Left ventricle myocardium superior (tissue), 1 donor: ENCODE measurements around the gene FAM177A1. TPM values are rescaled to one million over a fixed set of nuclear protein-coding genes. Genes with fewer than 3 reads are reported as not detected.
A peak's percentile ranks its signal among the peaks of the same experiment; 100 is the strongest.
"Not testable (repeated sequence)": the region's sequence is repeated elsewhere in the genome, so short reads cannot be mapped to it uniquely, and the experiment has no call there.

ENCODE experiments used
- ATAC-seq: fragments of 200-7000 bp; cut with Tn5 transposase; one replicate; pipeline ENCODE4 v1.9.1; 2020; ENCODE audit warnings: mild to moderate bottlenecking, moderate library complexity
- DNase-seq: peaks from one replicate; pipeline ENCODE4 v3.0.0-alpha.2; 2020
- intact Hi-C: fragments of 100-400 bp; cut with micrococcal nuclease; formaldehyde crosslinking; loops from one replicate; pipeline ENCODE4 v1.11.0; 2022
- total RNA-seq: library from RNA; stranded (reverse); fragmentation: NEBNext Ultra II Directional; extraction: Animal tissue kit (Norgen Biotek cat#: 25700); gene quantifications from one replicate; pipeline ENCODE4 v1.2.1, GENCODE V29; 2021
- donor health status: DM: no; HTN: yes; CAD: no; lungs with severe emphysema.

Gene FAM177A1
- total RNA-seq, 1 donor from 2014 or later, result 51.3 TPM

DNA sequence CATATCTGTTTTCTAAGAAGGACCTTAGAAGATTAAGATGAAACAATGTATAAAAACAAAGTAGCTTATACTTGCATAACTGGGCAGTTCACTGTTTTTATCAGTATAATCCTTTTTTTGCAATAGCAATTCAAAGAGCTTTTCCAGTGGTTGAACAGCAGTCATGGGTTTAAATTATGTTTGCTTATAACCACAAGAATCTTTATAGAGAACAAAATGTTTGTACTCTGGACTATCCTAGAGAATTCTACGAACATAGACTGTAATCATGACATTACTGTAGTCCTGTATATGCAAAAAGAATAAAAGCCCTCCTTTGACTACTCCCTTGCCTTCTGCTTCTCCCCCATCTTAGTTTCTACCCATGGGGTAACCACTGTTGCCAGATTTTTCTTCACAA lies 5.7 kb downstream of the FAM177A1 start:
- DNase-seq, result no peak
- ATAC-seq, result no peak
- intact Hi-C loops, result no loop called here

DNA sequence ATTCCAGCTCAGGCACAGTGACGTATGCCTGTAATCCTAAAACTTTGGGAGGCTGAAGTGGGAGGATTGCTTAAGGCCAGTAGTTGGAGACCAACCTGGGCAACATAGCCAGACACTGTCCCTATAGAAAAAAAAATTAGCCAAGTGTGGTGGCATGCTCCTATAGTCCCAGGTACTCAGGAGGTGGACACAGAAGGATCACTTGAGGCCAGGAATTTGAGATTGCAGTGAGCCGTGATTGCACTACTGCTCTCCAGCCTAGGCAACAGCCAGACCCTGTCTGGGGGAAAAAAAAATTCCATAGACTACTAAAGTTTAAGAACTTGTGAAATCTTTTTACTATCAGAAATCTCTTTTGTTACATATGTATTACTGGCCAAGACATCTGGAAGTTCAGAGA lies 6.6 kb downstream of the FAM177A1 start:
- DNase-seq (no peak), ATAC-seq (no peak)
- intact Hi-C loops, result no loop called here

DNA sequence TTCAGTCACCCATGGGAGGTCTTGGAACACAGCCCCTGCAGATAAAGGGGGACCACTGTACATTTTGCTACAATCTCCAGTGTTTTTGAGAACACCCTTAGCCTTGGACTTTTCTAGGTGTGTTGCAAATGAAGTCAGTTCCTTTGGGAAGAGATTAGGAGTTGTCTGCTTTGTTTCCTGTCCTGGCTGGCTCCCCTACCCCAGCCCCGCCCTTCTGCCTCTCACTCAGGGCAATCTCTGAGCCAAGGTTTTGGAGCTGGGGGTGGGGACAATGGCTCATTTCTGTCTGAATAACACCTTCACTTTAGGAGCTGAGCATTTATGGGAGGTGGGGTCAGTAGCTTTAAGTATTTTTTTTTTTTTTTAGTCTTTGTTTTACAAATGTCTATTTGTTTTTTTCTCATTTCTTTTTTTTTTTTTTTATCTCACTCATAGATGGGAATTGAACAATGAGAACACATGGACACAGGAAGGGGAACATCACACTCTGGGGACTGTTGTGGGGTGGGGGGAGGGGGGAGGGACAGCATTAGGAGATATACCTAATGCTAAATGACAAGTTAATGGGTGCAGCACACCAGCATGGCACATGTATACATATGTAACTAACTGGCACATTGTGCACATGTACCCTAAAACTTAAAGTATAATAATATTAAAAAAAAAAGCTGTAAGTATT lies 15.2 kb downstream of the FAM177A1 start:
- ATAC-seq (peak; percentile 96), DNase-seq (peak; percentile 64)
- intact Hi-C loops, result not testable (repeated sequence)

DNA sequence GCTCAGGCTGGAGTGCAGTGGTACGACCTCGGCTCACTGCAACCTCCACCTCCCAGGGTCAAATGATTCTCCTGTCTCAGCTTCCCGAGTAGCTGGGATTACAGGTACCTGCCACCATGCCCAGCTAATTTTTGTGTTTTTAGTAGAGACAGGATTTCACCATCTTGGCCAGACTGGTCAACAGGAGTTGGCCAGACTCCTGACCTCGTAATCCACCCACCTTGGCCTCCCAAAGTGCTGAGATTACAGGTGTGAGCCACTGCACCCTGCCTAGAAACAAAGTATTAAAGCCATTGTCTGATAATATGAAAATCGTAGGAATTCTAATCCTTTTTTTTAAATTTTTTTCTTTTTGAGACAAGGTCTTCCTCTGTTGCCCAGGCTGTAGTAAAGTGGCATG lies 19.7 kb downstream of the FAM177A1 start:
- intact Hi-C loops, ATAC-seq, DNase-seq: not testable (repeated sequence)

DNA sequence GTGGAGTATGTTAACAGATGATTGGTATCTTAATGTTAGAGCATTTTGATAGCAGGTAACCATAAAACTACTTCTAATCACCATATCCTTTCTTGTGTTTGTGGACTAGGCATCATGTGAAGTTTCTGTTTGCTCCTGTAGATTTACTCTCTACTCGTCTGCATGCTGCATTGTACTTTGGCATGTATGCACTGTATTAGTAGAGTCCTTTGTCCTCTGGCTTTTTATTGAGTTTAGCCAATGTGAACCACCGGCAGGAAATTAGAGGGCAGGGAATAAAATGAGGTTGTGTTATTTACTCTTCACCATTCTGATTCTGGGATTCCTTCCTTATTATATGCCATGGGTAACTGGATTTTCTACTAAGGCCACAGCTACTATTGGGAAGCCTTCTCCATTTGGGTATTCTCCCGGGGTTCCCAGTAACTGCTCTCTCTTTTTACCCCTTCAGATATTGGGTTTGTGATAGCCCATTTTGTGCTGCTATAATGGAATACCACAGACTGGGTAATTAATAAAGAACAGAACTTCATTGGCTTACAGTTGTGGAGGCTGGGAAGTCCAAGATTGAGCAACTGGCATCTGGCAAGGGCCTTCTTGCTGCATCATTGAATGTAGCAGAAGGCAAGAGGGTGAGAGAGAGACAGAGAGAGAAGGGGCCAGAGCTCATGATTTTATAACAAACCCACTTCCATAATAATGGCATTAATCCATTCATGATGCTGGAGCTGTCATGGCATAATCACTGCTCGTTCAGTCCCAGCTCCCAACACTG lies 22.4 kb downstream of the FAM177A1 start:
- DNase-seq (no peak), ATAC-seq (no peak)
- intact Hi-C loops, result no loop called here

DNA sequence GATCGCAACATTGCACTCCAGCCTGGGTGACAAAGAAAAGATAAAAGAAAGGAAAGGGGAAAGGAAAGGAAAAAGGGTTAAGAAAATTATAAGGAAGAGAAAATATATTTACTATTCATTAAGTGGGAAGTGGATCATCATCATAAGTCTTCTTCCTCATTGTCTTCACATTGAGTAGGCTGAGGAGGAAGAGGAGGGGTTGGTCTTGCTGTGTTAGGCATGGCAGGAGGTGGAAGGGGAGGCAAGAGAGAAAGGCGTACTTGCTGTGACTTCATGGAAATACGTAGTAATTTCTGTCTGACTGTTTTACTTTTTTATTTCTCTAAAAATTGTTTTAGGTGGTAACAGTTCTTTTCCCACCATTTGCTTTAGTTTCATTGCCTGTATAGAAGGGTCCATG lies 26.2 kb downstream of the FAM177A1 start:
- intact Hi-C loops, result no loop called here
- no peak for ATAC-seq
- no peak for DNase-seq

DNA sequence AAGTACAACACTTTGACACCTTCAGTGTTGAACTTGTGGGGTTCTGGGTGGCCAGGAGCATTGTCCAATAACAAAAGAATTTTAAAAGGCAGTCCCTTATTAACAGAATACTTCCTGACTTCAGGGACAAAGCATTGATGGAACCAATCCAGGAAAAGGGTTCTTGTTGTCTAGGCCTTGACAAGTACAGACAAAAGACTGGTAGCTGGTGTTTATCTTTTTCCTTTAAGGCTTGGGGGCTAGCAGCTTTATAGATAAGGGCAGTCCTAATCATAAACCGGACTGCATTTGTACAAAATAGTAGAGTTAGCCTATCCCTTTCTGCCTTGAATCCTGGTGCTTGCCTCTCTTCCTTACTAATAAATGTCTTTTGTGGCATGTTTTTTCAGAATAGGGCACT lies 27.4 kb downstream of the FAM177A1 start:
- no peak for ATAC-seq
- intact Hi-C loops, result no loop called here
- DNase-seq, result no peak

DNA sequence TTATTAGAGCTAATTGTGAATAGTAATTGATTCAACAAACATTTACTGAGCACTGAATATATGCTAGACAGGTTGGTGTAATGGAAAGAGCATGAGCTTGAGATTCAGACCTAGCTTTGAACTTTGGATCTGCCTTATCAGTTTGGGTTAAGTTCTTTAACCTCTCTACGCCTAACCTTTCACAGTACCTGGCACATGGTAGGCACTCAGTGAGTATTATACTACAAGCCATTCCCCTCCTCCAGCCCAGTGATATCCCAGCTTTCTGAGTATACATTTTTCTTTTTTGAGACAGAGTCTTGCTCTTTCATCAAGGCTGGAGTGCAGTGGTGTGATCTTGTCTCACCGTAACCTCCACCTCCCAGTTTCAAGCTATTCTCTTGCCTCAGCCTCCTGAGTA lies 32.0 kb downstream of the FAM177A1 start:
- no peak for DNase-seq
- intact Hi-C loops, result no loop called here
- ATAC-seq, result no peak

DNA sequence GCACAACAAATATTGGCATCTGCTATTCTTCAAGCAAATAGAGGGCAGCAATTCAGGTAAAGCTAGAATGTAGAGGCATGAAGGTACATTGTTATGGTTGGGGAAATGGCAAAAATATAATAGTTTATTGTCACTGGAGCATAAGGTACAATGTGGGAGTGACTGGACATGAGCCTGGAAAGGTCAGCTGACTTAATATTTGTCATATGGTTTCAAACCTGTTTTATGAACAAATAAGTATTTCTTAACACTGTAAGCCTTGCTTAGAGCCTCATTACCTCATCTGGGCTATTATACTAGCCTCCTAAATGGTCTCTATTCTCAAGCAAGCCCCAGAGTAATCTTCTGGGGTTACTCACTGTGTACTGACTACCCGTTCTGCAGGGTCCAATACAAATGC lies 33.7 kb downstream of the FAM177A1 start:
- ATAC-seq (no peak), DNase-seq (no peak)
- intact Hi-C loops, result no loop called here

DNA sequence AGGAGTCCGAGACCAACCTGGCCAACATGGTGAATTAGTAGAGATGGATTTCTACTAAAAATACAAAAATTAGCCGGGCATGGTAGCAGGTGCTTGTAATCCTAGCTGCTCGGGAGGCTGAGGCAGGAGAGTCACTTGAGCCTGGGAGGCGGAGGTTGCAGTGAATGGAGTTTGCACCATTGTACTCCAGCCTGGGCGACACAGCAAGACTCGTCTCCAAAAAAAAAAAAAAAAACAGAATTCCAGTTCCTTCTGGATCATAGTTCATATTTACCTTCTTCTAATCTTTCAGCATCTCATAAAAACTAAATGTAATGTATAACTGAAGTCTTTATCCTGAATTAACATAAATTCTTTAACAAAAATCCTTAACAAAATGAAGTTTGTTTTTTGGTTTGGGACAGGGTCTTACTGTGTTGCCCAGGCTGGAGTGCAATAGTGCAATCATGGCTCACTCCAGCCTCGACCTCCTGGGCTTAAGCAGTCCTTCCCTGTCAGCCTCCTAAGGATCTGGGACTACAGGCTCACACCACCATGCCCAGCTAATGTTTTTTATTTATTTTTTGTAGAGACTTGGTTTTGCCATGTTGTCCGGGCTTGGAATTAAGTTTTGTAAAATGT lies 37.6 kb downstream of the FAM177A1 start:
- ATAC-seq (no peak), DNase-seq (no peak)
- intact Hi-C loops, result no loop called here

DNA sequence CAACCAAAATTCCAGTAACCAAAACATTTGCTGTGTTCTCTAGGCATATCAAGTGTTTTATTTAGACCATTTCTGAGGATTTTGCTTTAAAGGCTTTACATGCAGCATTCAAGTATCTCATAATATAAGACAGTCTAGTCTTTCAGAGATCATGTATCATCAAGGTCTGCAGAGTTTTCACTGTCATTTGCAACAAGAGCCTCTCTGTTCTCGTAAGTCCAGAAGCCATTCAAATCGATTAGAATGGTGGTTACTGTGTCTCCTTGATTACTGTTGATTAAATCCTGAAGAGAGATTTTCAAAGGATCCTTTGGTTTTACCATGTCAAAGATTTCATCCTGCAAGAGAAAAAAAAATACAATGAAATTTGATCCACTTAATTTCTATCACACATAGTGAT lies 39.4 kb downstream of the FAM177A1 start:
- no peak for DNase-seq
- no peak for ATAC-seq
- intact Hi-C loops, result no loop called here

DNA sequence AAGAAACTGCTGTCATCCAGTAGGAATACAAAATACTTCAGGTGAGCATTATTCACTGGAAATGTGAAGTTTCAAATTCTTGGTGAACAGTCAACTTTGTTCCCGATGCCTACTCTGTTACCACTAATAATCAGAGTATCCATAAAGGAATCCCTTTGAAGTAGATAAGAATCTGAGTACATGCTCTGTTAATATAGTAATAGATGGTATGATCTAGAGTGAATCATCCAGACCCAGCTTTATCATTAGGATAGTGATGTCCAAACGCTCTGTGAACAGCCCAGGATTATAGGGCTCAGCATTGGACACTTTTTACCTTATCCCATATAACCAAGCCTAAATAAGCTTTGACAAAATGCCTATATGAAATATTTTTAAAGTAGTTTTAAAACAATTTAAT lies 42.4 kb downstream of the FAM177A1 start:
- intact Hi-C loops, result no loop called here
- ATAC-seq (no peak), DNase-seq (no peak)

DNA sequence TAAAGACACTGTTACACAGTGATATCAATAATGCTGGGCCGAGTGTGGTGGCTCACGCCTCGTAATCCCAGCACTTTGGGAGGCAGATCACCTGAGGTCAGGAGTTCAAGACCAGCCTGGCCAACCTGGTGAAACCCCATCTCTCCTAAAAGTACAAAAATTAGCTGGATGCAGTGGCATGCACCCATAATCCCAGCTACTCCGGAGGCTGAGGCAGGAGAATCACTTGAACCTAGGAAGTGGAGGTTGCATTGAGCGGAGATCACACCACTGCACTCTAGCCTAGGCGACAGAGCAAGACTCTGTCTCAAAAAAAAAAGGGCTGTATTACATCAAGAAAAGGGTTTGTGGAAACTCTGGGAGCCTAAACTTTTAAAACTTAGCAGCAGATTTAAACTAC lies 48.6 kb downstream of the FAM177A1 start:
- ATAC-seq, intact Hi-C loops, DNase-seq: not testable (repeated sequence)

DNA sequence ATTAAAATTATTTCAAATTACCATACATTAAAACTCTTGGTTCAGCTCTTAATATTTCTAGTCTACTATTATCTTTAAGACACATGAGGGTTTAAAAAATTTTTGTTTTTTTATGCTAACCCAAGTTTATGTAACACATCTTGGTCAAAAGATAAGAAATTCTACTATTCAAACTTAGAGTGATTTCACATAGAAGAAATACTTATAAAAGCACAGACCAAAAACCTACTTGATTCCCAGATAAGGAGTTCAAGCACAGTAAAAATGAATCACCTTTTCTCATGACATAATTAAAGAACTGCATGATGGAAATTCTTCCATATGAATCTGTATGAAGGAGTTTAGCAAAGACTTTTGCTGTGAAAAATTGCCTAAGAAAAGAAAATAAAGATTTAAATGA lies 61.8 kb downstream of the FAM177A1 start:
- ATAC-seq, result no peak

DNA sequence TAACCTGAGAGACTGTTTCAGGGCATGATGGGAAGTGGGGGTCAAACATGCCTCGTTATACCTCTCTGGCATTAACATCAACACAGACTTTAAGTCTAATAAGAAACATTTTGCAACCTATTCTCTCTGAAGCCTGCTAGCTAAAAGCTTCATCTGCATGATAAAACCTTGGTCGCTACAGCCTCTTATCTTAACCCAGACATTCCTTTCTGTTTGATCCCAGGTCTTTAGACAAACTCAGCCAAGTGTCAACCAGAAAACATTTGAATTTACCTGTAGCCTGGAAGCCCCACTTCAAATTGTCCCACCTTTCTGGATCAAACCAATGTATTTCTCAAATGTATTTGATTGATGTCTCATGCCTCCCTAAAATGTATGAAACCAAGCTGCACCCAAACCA lies 66.6 kb downstream of the FAM177A1 start:
- intact Hi-C loops, result no loop called here
- DNase-seq (no peak), ATAC-seq (no peak)

More for the DNA sequence above, 61.8 kb downstream of the FAM177A1 start:
- no peak for DNase-seq
- intact Hi-C loops, result no loop called here

DNA sequence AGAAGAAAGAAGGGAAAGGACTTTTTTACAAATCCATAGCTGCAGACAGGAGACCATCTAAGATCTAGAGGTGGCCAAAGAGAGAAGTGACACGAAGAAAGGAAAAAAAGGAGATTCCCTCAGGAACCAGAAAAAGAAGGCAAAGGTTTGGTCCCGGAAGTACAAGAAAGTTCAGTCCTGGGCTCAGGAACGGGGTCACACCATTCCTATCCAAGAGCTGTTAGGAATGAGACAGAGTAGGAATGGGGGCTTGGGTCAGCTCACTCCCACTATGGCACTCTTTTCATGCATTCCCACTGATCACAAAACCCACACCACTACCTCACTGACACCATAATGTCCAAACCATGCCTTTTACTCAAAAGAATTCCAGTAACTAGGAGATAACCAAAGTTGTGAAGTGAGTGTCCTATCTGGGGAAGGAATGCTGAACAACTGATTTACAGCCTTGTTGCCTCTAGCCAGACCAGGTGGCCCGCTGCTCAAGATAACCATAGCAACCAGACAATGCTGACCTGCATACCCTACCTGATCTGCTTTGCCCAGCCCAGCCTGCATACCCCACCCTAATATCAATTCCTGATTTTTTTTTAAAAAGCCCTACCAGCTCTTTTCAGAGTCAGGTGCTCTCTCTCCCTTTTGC lies 67.4 kb downstream of the FAM177A1 start:
- DNase-seq (no peak), ATAC-seq (no peak)
- intact Hi-C loops, result no loop called here

DNA sequence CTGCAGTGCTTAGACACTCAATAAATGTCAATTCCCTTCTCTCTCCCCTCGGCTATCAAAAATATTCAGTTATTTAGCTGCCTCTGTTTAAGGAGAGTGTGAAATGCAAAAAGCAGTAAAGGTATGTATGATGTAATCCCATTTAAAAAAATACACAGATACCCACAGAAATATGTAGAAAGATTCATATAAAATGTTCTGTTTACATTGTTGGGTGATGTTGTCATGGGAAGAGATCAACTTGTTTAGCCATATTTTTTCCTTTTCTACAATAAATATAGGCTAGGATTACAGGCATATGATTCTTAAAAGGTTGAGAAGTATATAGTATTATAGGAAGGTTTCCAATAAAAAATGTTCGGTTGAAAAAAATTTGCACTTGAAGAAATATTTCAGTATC lies 68.0 kb downstream of the FAM177A1 start:
- ATAC-seq (no peak), DNase-seq (no peak)
- intact Hi-C loops, result no loop called here

DNA sequence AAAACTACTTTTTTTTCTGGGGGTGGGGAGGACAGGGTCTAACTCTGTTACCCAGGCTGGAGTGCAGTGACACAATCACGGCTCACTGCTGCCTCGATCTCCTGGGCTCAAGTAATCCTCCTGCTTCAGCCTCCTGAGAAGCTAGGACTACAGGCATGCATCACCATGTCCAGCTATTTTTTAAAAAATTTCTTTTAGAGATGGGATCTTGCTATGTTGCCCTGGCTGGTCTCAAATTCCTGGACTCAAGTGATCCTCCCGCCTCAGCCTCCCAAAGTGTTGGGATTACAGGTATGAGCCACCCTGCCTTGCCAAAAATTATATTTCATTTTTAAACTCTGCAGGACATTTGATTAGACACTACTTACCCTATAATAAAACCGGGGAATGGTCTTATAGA lies 70.2 kb downstream of the FAM177A1 start:
- DNase-seq (no peak), ATAC-seq (no peak)
- intact Hi-C loops, result no loop called here

DNA sequence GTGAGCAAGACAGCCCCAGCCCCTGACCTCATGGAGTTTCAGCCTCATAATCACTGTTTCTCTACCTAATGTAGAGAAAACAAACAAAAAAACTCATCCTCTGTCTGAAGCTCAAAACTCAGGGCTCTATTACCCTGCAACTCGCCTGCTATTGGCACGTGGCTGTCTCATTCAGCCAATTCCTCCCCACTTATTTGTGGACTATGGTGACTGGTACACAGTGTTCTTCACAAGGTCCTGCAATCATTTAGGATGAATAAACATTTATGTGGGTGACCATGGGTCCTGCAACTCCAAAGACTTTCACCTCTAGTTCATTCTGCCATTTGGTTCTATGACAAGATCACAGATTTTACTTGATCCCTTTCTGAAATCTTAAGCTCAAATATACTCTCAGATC lies 71.0 kb downstream of the FAM177A1 start:
- ATAC-seq (no peak), DNase-seq (no peak)
- intact Hi-C loops, result no loop called here
